GM18502 (cell line): ENCODE measurements around the gene DVL2.
"Not testable (repeated sequence)": the region's sequence is repeated elsewhere in the genome, so short reads cannot be mapped to it uniquely, and the experiment has no call there.

Source experiments
- ATAC-seq: cut with Tn5 transposase; IDR thresholded peaks from one replicate; pipeline ENCODE4 v1.9.1; 2021; ENCODE audit warnings: mild to moderate bottlenecking; ENCODE audit not compliant: unreplicated experiment, poor library complexity

DVL2 gene

DNA sequence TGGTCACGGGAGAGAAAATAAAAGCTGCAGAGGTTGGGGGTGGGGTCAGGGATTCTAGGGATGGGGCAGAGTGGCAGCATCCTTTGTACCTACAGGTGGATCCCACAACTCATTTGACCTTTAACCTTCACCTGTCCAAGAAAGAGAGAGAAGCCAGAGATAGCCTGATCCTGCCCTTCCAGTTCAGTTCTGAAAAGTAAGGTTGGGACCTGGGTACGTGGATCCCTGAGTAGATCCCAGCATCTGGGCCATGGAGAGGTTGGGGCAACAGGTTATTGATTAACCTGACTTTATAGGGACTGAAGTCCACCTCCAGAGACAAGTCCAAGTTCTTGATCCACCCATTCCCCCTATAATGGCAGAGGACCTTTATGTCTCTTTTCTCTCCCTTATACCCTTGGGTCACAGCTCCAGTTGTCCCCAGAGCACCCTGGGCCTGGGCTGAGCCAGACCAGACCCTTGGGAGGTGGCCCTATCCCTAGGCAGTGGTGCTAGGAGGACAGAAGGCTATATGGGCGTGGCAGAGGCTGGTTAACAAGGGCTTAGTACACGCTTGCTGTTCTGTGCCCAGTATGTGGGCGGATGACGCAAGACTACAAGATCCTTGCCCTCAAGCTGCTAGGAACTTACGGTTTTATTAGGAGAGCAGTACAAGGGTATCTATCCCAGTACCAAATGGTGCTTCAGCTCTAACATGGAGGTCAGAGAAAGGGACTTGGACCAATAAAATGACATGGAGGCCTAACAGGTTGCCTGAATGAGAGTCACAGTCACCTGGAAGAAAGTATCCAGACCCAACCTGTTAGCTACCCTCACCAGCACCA lies 24.6 kb upstream of the DVL2 start:
- no peak for ATAC-seq

DNA sequence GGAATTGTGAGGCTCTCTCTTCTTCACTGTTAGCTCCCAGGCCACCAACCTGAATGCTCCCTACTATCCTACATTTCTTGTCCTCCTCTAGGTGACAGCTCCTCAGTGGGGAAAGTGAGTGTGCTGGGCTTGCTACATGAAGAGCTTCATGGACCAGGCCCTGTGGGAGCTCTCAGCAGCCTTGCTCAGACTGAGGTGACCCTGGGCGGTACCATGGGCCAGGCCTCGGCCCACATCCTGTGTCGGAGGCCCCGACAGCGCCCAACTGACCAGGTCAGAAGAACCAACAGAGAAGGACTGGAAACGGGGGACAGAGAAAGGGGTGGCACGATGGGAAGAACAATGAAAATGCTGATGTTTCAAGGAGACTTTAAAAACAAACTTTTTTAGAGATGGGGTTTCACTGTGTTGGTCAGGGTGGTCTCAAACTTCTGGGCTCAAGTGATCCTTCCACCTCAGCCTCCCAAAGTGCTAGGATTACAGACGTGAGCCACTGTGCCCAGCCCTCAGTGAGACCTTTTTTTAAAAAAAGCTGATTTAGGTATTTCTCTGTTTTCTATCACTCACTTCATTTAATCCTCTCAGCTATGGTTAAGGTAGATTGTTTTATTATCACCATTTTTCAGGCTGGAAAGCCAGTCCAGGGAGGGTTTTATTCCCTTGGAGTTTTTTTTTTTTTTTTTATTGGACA lies 22.6 kb upstream of the DVL2 start:
- ATAC-seq, result no peak

DNA sequence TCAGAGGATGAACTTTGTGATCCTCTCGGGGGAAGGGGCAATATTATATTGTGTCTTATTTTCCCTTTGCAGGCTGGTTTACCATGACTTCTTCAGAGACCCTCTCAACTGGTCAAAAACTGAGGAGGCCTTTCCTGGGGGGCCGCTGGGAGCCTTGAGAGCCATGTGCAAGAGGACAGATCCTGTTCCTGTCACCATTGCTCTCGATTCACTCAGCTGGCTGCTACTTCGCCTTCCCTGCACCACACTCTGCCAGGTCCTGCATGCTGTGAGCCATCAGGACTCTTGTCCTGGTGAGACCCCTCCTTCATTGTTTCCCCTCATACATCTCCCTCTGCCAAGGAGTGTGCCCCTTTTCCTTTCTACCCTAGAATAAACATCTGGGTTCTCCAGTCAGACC lies 20.2 kb upstream of the DVL2 start:
- no peak for ATAC-seq

DNA sequence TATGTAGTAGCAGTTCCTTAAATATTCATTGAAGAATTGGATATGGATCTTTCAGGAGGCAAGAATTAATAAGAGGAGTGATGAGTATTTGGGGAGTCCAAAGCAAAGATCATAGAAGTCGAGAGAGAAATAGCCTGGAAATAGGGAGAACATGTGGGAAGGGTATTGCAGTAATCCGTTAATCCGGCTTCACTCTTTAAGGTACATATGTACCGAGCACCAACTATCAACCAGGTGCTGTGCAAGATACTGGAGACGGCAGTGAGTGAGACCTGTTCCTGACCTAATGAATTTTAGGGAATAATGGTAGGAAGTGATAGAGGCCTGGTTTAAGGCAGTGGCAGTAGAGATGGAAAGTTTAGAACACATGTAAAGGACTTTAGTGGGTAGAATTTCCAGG lies 18.8 kb upstream of the DVL2 start:
- ATAC-seq, result no peak

DNA sequence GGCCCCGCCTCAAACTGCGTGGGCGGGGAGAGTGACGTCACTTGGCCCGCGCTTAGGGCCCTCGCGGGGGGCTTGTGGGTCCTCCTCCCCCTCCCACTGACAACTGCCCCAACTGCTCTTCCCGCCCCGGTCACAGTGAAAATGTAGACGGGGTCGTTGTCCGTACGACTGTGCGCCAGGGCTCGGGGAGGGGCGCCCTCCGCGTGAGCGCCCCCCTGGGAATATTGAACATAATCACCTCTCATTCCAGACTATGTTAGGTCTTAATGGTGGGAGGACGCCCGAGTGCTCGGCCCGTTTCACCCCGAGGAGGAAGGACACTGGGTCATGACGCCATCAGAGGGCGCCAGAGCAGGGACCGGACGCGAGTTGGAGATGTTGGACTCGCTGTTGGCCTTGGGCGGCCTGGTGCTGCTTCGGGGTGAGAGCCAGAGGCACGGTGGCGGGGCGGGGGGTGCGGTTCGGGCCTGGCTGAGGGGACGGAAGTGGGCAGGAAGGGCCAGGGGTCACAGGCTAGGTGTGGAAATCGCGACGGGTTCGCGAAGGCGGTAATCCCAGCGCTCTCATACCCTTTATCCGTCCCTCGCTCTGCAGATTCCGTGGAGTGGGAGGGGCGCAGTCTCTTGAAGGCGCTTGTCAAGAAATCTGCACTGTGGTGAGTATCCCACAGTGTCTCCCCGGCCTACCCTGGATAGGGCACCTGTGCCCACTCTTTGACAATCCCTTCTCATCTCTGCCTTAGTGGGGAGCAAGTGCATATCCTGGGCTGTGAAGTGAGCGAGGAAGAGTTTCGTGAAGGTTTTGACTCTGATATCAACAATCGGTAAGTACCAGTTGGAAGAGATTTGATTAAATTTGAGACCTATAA lies 18.1 kb upstream of the DVL2 start, which contains the start of gene ELP5:
TSS of gene ELP5 (plus strand) at position 40 of the 868 bp plus-strand sequence. CDS start at position 376, 336 bp downstream.
- ATAC-seq, result peak; percentile 59

DNA sequence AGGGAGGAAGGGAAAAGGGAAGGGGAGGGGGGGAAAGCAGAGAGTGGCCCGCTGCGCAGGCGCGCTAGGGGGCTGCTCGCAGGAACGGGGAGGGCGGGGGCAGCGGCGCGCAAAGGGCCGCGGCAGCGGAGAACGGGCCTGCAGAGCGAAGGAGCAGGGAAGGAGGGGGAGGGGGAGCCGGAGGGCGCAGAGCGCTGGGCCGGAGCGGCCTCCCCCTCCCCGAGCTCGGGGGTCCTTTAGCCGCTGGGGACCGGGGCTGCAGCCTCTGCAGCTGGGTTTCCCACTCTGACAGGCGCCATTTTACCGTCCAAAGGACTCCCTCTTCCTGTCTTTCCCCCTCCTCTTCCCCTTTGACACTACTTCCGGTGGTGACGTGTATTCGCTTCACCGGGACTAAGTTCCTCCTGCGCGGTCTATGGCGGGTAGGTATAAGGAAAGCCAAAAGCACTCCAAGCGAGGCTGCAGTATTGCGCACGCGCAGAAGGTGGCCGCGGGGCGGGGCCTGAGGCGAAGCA lies 17.4 kb upstream of the DVL2 start, which contains the start of gene CTDNEP1:
TSS of gene CTDNEP1 (minus strand) at position 74 of the 515 bp plus-strand sequence. CDS start 438 bp downstream, outside the sequence.
- peak; percentile 78 for ATAC-seq

DNA sequence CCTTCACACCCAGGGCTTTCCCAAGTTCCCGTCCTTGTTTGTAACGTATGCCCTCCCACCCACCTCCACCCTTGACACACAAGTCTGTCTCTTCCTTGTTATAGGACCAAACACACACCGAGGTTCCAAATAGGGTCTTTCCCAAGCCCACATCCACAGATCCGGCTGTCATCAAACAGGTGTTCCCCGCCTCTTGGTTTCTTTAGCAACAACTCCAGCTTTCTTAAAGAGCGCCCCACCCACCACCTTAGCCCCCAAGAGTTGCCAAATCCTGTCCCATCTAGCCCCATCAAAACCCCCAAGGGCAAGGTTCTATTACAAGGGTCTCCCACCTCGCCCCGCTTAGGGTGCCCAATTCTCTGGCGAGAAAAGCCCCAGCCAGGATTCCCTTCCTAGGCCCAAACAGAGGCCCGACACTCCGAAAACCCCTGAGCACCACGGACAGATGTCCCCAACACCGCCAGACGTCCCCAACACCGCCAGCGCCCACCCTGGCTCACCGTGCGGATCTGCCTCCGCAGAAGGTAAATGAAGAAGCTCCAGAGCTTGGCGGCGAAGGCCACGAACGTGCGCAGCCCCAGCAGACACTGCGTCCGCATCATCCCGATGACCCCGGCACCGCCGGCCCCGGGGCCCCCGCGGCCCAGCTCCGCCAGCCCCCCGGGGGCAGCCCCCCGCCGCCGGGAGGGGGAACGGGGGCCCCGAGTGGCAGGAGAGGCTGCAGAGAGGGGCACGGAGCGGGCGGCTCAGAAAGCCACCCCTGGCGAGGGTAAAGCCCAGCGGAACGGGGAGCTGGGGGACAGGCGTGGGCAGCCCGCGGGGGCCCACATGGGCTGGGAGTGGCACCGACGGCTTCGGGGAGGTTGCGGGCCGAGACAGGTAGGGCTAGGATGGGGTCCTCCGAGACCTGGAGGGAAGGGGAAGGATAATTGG lies 16.6 kb upstream of the DVL2 start:
- ATAC-seq, result no peak

DNA sequence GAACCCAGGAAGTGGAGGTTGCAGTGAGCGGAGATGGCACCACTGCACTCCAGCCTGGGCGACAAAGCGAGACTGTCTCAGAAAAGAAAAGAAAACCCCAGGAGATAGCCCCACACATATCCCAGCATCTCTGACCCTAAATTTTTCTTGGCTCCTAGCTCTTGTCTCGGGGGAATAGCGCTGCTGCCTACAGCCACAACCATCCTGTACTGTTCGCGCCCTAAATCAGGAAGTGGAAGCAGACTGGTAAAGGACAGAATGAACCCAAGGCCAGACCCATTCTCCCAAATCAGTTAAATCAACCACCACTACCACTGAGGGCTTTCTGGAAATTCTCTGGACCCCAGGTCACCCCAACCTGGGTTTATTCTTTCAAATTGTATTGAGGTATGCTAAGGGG lies 15.5 kb upstream of the DVL2 start:
- ATAC-seq, result no peak

DNA sequence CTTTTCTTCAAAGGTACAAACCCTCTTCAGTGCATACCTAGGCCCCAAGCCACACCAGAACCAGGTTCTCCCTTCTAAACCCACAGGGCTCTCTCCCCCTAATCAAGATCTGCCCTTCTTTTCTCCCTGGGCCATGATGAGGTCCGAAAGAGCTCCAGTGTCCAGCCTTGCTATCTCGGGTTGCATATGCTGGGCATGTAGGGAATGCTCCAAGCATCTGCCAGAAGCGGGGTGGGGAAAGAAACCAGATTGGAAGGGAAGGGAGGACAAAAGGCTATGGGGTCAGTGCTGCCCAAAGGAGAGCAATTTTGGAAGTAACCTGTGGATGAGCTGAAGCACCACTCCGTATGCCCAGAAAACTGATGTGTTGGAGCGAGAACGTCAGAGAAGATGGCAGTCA lies 14.9 kb upstream of the DVL2 start:
- ATAC-seq, result no peak

DNA sequence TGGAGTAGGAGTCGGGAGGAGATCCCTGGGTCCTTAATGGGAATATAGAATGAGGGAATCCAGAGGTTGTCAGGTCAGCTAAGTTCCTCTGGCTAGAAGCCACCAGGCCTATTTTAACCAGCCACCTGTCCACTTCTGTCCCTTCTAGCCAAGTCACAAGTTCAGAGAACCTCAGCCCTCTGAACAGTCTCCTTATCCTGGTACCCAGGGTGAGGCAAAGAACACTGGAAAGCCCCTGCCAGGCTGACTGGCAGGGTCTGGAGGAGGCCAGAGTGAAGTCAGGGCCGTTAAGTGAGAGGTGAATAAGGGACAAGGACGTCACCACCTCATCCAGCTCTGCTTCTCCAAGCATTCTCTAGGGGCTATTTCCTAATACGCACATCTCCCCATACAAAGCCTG lies 14.5 kb upstream of the DVL2 start:
- ATAC-seq, result no peak

DNA sequence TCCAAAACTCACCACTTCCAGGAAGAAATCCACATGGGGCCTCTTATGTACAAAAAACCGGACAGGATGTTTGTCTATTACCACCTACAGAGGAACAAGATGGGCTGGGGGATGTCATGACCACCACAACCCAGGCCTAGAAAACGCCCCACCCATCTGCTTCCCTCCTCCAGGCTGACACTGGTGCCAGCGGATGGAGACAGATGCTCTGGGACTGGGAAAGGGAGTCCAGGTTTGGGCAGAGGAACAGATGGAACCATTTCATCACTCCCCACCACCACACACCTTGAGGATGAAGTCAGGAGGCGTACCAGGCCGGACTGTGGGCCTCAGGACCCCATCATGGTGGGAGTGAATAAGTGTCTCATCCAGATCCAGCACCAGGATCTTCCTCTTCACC lies 12.5 kb upstream of the DVL2 start:
- no peak for ATAC-seq

DNA sequence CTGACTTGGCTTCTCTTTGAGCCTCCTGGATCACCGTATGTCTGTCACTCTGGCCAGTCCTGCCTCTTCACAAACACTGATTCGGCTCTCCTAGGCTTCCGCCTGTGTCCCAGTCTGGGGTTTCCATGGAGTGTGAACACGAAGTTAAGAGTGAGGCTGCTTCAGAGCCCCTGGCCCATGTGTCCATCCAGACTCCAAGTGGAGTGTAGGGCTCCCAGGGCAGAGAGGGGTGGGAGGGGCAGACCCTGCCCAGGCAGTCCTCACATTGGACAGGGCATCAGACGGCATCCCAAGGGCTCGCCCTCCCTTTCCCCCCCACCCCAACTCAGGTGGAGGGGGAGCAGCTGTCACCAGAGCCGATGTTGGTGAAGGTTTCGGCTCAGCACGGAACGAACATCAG lies 9.5 kb upstream of the DVL2 start:
- not testable (repeated sequence) for ATAC-seq

DNA sequence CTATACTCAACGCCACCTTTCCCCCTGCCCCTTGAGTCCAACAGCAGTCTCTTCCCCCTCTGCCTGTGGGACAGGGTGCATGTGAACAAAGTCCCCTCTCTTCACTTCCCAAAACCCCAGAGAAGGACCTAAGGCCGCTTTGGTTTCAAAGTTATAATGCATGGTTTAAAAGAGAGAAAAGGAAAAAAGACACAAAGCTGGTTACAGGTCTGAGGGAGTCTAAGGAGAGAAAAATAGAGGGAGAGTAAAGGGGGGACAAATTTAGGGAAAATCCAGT lies 9.1 kb upstream of the DVL2 start:
- no peak for ATAC-seq

DNA sequence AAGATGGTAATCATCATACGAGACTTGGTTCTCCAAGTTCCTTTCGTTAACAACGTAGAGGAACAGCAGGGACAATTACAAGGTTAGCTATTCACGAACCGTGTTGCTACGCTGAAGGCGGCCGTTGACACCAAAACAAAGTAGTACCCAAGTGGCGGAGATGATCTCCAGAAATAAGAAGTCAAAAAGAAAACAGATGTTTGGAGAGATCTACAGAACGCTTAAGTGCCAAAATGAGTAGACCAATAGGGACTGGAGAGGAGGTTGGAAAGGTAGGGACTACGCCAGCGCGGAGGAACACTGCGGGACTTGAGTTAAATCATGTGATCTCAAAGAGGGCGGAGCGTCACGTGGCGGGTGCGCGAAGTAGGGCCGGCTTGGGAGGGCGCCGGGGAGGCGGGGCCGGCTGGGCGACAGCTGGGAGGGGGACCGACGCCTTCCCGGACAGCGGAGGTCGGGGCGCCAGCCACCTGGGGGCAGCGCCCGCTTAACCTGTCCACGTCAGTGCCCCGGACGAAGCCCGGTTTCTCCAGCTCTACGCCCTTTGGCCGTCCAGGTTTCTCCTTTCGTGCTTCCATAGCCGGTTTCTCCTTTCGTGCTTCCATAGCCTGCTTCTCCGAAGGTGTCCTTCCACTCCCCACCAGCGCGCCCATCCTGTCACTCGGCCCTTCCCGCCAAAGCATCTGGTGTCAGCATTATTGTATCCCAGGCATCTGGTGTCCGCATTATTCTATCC lies 8.6 kb upstream of the DVL2 start:
- peak; percentile 46 for ATAC-seq

DNA sequence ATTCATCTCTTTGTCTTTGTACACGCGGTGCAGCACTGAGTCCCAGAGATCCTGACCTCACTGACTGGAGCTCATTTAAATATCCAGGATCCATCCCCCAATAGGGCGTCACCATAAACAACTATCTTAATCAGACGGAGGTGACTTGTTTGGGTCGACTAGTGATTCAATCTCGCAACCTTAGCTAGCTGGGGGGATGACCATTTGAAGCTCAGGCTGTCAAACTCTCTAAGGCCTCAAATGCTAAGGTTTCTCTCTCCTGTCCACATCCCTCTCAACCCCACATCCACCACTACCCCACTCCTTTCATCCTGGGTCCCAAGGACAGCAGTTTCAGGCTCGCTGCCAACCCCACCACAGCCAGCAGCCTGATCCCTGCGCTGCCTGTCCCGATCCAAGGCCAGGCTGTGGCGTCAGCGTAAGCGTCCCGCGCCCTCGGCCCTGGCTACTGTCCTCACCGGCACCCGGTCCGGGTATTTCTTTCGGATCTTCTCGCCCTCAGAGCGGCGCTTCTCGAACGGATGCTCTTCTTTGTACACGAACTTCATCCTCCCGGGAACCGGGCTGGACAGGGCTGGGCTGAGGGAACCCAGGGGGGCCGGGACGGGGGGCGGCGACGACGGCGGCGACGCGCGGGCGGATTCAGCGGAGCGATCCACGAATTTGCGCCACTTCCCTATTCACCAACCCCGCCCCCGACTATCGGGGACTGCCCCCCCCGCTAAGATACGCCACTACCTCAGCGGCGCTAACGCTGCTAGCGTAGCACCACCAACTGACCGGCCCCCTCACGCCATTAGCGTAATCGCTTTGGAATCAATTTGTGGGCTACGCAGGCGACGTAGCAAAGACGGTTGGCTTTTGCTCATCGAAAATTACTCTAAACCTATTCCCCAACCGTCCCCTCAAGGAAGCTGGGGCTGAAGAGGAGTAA lies 7.7 kb upstream of the DVL2 start, which contains the start of gene GABARAP:
TSS of gene GABARAP (minus strand) at position 667 of the 934 bp plus-strand sequence. CDS start at position 548, 119 bp downstream.
- peak; percentile 35 for ATAC-seq

DNA sequence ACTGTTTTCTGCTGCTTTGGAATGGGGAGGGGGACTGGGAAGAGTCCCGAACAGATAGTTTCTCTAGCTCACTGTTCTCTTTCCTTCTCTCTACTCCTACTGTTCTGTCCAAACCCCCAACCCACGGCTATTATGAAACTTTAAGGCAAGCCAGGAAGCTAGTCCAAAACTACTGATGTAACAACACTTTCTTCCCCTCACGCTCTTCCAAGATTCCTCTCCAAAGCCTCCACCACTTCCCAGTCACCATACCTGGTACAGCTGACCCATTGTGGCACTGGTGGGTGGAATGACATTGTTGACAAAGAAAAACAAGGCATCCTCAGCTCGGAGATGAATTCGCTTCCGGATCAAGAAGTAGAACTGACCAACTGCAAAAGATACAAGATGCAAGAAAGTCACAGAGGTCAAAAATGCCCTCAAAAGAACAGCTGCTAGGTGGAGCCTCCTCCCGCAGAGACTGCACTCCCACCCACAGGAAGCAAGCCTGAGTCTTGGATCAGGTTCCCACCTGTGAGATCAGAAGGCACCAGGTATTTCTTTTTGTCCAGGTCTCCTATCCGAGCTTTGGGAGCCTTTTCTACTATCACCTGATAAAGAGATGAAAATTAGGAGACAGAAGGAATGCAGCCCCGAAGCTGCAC lies 6.9 kb upstream of the DVL2 start:
- no peak for ATAC-seq

DNA sequence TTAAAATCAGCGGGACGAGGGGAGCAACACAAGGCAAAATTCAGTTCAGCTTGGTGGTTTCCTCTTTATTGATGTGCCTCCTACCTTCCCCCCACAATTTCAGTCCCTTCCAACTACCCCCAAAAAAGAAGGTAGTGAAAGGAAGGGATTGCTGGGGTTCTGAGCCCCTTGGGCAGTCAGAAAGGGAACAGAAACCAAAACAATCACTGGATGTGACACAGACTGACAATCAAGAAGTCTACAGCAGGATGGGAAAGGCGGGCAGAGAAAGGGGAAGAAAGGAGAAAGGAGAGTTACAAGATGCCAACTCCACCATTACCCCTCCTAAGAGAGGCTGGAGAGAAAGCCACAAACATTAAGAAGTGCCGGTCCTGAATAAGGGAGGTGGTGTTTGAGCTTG lies 6.1 kb upstream of the DVL2 start:
- no peak for ATAC-seq
